CD4-positive, alpha-beta memory T cell (primary cell): ENCODE results near the gene CSF2. TPM values are rescaled to one million over a fixed set of nuclear protein-coding genes. Genes with fewer than 3 reads are reported as not detected.

Experiments
- CTCF ChIA-PET: fragments of 350-600 bp; sonication (Branson Sonifier 250); formaldehyde crosslinking; loops from one replicate; lab custom pipeline; 2021; ENCODE audit warnings: inconsistent platforms; ENCODE audit not compliant: partially characterized antibody; lab: Charles Lee
- POLR2A ChIA-PET: fragments of 350-600 bp; sonication (Branson Sonifier 250); formaldehyde crosslinking; loops from one replicate; lab custom pipeline; 2021; ENCODE audit not compliant: partially characterized antibody; lab: Charles Lee
- DNase-seq, 5 donors: peaks; one replicate each; pipeline versions ENCODE4 v3.0.0 to v3.0.0-alpha.2; 2020 to 2022; ENCODE audit warnings: mixed read lengths in 1 of 5
- H3K27ac ChIP-seq: one replicate; pipeline ENCODE4 v1.7.0; 2013; ENCODE audit warnings: low read depth, low read length
- H3K27me3 ChIP-seq: 2 replicates; pipeline ENCODE4 v1.7.0; 2013; ENCODE audit warnings: mild to moderate bottlenecking, low read length, moderate library complexity; ENCODE audit not compliant: insufficient read depth
- H3K36me3 ChIP-seq: 2 replicates; pipeline ENCODE4 v1.7.0; 2013; ENCODE audit warnings: mild to moderate bottlenecking, low read length, moderate library complexity; ENCODE audit not compliant: insufficient read depth
- H3K4me1 ChIP-seq: 2 replicates; pipeline ENCODE4 v1.7.0; 2013; ENCODE audit warnings: mild to moderate bottlenecking, low read length, moderate library complexity; ENCODE audit not compliant: insufficient read depth
- H3K4me3 ChIP-seq, 2 donors: one replicate each; pipeline ENCODE4 v1.7.0; 2013; ENCODE audit warnings: low read length in 2 of 2, mild to moderate bottlenecking in 1 of 2
- H3K9me3 ChIP-seq, 2 donors: one replicate each; pipeline ENCODE4 v1.7.0; 2013; ENCODE audit warnings: low read length in 2 of 2, control low read depth in 1 of 2; ENCODE audit not compliant: control insufficient read depth in 1 of 2
- H3K27ac Mint-ChIP-seq, 7 donors: one replicate each; pipeline ENCODE4 v1.8.0; 2020 to 2021; ENCODE audit warnings: mixed read lengths in 7 of 7, mild to moderate bottlenecking in 6 of 7, inconsistent platforms in 3 of 7, moderate library complexity in 3 of 7
- H3K27me3 Mint-ChIP-seq, 2 donors: one replicate each; pipeline ENCODE4 v1.8.0; 2020 to 2021; ENCODE audit warnings: mixed read lengths in 2 of 2
- H3K36me3 Mint-ChIP-seq, 2 donors: one replicate each; pipeline ENCODE4 v1.8.0; 2020 to 2021; ENCODE audit warnings: mixed read lengths in 2 of 2, inconsistent platforms in 1 of 2, mild to moderate bottlenecking in 1 of 2
- H3K4me1 Mint-ChIP-seq, 4 donors: one replicate each; pipeline ENCODE4 v1.8.0; 2020 to 2021; ENCODE audit warnings: mixed read lengths in 4 of 4, mild to moderate bottlenecking in 1 of 4
- H3K4me3 Mint-ChIP-seq, 8 donors: one replicate each; pipeline ENCODE4 v1.8.0; 2020 to 2021; ENCODE audit warnings: mixed read lengths in 8 of 8, mild to moderate bottlenecking in 7 of 8, moderate library complexity in 6 of 8, inconsistent platforms in 3 of 8
- H3K9me3 Mint-ChIP-seq, 8 donors: one replicate each; pipeline ENCODE4 v1.8.0; 2020 to 2021; ENCODE audit warnings: mixed read lengths in 8 of 8, mild to moderate bottlenecking in 5 of 8, inconsistent platforms in 3 of 8, moderate library complexity in 1 of 8
- intact Hi-C: fragments of 100-400 bp; cut with micrococcal nuclease; formaldehyde crosslinking; loops from one replicate; pipeline ENCODE4 v1.15.1; 2023
- polyA plus RNA-seq, 2 donors: library from polyadenylated mRNA; unstranded; fragments of 300-500 nt; fragmentation: Illumina TruSeq; gene quantifications; one replicate each; pipeline ENCODE4 v1.2.3, GENCODE V29; 2021
- total RNA-seq, 2 experiments: library from RNA; stranded (reverse); gene quantifications; one replicate each; pipeline ENCODE4 v1.2.3, GENCODE V29; 2021

CSF2 gene
- total and polyA plus RNA-seq, 4 experiments from 2014 or later = 0.77 TPM; not detected in 3

- H3K4me3 Mint-ChIP-seq = no peak overlapping the region
- no peaks in the 10 kb centered on the region for H3K36me3 ChIP-seq
- intact Hi-C loops = loop anchor here (10.0 kb wide), 1 partner anchor 317 kb away; no protein-coding TSS in a partner anchor
- H3K4me1 ChIP-seq = peaks cover 25% of the 10 kb centered on the region
- H3K4me1 Mint-ChIP-seq = peaks cover 13 to 57% (median 39%) of the 10 kb centered on the region in 4 donors
- H3K27me3 ChIP-seq = no peaks in the 10 kb centered on the region
- ChIA-PET CTCF (interaction anchor here (0.7 to 8.5 kb wide), 9 partner anchors 16 to 478 kb away, joined by 3 to 73 read pairs (median 3); no protein-coding TSS in a partner anchor), POLR2A (no interaction called here)
- H3K36me3 Mint-ChIP-seq = no peaks in the 10 kb centered on the region
- no peak overlapping the region for H3K27ac ChIP-seq
- DNase-seq = no peak
- peak overlapping the region in 3 of 7 donors; percentile 24 to 49 (median 46) for H3K27ac Mint-ChIP-seq
- H3K4me3 ChIP-seq = no peak overlapping the region
- H3K27me3 Mint-ChIP-seq = no peaks in the 10 kb centered on the region
- no peaks in the 10 kb centered on the region for H3K9me3 ChIP-seq
- H3K9me3 Mint-ChIP-seq = no peaks in the 10 kb centered on the region
These were observed 6.1 kb upstream of the CSF2 start for GRCh38 chr5:132067451-132067850.

GRCh38 chr5:132067941-132068808, 5.4 kb upstream of the CSF2 start:
- ChIA-PET POLR2A (no interaction called here), CTCF (interaction anchor here (1.1 to 8.5 kb wide), 4 partner anchors 15 to 170 kb away, joined by 3 to 73 read pairs (median 8); no protein-coding TSS in a partner anchor)
- no peaks in the 10 kb centered on the region for H3K9me3 Mint-ChIP-seq
- Histone ChIP-seq H3K9me3 (no peaks in the 10 kb centered on the region), H3K4me1 (peaks cover 28% of the 10 kb centered on the region), H3K4me3 (no peak overlapping the region), H3K36me3 (no peaks in the 10 kb centered on the region), H3K27me3 (no peaks in the 10 kb centered on the region), H3K27ac (no peak overlapping the region)
- no peak for DNase-seq
- H3K4me1 Mint-ChIP-seq = peaks cover 12 to 62% (median 41%) of the 10 kb centered on the region in 4 donors
- no peak overlapping the region for H3K4me3 Mint-ChIP-seq
- H3K36me3 Mint-ChIP-seq = no peaks in the 10 kb centered on the region
- no peak overlapping the region for H3K27ac Mint-ChIP-seq
- H3K27me3 Mint-ChIP-seq = no peaks in the 10 kb centered on the region
- intact Hi-C loops = loop anchor here (10.0 kb wide), 1 partner anchor 317 kb away; no protein-coding TSS in a partner anchor

DNA sequence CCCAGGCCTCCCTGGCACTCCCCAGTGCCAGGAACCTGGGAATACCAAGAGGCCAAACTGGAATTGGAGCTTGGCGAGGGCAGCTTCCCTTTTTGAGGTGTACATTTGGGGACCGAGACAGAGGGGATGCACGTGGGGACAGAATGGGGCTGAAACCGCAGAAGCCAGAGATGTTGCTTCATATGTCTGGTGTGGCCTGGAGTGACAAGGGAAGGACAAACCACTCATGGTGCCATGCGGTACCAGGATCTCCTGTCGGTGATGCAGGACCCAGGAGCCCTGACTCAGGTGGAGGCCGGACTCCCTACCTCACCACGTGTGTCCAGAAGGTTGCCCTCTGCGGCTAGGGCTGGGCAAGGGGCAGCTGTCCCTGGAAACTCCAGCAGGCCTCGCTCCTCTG, 4.0 kb upstream of the CSF2 start:
- no peaks in the 10 kb centered on the region for H3K36me3 ChIP-seq
- Mint-ChIP-seq H3K4me3 (no peak overlapping the region), H3K9me3 (no peaks in the 10 kb centered on the region), H3K36me3 (no peaks in the 10 kb centered on the region), H3K27ac (peak overlapping the region in 1 of 7 donors; percentile 46), H3K4me1 (peaks cover 10 to 64% (median 38%) of the 10 kb centered on the region in 4 donors), H3K27me3 (no peaks in the 10 kb centered on the region)
- H3K27ac ChIP-seq = no peak overlapping the region
- H3K27me3 ChIP-seq = no peaks in the 10 kb centered on the region
- no peaks in the 10 kb centered on the region for H3K9me3 ChIP-seq
- no peak for DNase-seq
- ChIA-PET POLR2A (interaction anchor here (1.2 kb wide), 1 partner anchor 28 kb away, joined by 3 read pairs; no protein-coding TSS in a partner anchor), CTCF (interaction anchor here (1.2 to 8.5 kb wide), 3 partner anchors 65 to 169 kb away, joined by 3 to 73 read pairs (median 13); no protein-coding TSS in a partner anchor)
- H3K4me1 ChIP-seq = peaks cover 30% of the 10 kb centered on the region
- H3K4me3 ChIP-seq = no peak overlapping the region
- intact Hi-C loops = loop anchor here (10.0 kb wide), 1 partner anchor 315 kb away; no protein-coding TSS in a partner anchor

- POLR2A ChIA-PET = interaction anchor here (1.2 kb wide), 1 partner anchor 28 kb away, joined by 3 read pairs; no protein-coding TSS in a partner anchor
- no peaks in the 10 kb centered on the region for H3K27me3 Mint-ChIP-seq
- Histone ChIP-seq H3K27ac (no peak overlapping the region), H3K27me3 (no peaks in the 10 kb centered on the region), H3K9me3 (no peaks in the 10 kb centered on the region), H3K4me1 (peaks cover 30% of the 10 kb centered on the region), H3K36me3 (no peaks in the 10 kb centered on the region), H3K4me3 (no peak overlapping the region)
- H3K27ac Mint-ChIP-seq = peak overlapping the region in 1 of 7 donors; percentile 22
- no peak for DNase-seq
- intact Hi-C loops = loop anchor here (10.0 kb wide), 1 partner anchor 315 kb away; no protein-coding TSS in a partner anchor
- H3K4me3 Mint-ChIP-seq = no peak overlapping the region
- peaks cover 11 to 64% (median 37%) of the 10 kb centered on the region in 4 donors for H3K4me1 Mint-ChIP-seq
- CTCF ChIA-PET = interaction anchor here (1.2 to 8.5 kb wide), 2 partner anchors 64 to 109 kb away, joined by 3 to 73 read pairs; no protein-coding TSS in a partner anchor
- no peaks in the 10 kb centered on the region for H3K9me3 Mint-ChIP-seq
- no peaks in the 10 kb centered on the region for H3K36me3 Mint-ChIP-seq
These were observed 3.6 kb upstream of the CSF2 start for GRCh38 chr5:132069994-132070393.

GRCh38 chr5:132070460-132071337, 2.9 kb upstream of the CSF2 start:
- H3K4me1 ChIP-seq = peaks cover 33% of the 10 kb centered on the region
- no peaks in the 10 kb centered on the region for H3K36me3 ChIP-seq
- H3K4me3 Mint-ChIP-seq = peak overlapping the region in 1 of 8 donors; percentile 25
- ChIA-PET POLR2A (interaction anchor here (1.4 kb wide), 1 partner anchor 28 kb away, joined by 3 read pairs; no protein-coding TSS in a partner anchor), CTCF (no interaction called here)
- no peaks in the 10 kb centered on the region for H3K9me3 ChIP-seq
- no peaks in the 10 kb centered on the region for H3K9me3 Mint-ChIP-seq
- H3K27ac ChIP-seq = no peak overlapping the region
- H3K4me3 ChIP-seq = no peak overlapping the region
- peaks cover 12 to 64% (median 37%) of the 10 kb centered on the region in 4 donors for H3K4me1 Mint-ChIP-seq
- no peaks in the 10 kb centered on the region for H3K27me3 ChIP-seq
- H3K27ac Mint-ChIP-seq = peak overlapping the region in 4 of 7 donors; percentile 1 to 29 (median 18)
- H3K36me3 Mint-ChIP-seq = no peaks in the 10 kb centered on the region
- intact Hi-C loops = no loop called here
- no peaks in the 10 kb centered on the region for H3K27me3 Mint-ChIP-seq
- DNase-seq = no peak

DNA sequence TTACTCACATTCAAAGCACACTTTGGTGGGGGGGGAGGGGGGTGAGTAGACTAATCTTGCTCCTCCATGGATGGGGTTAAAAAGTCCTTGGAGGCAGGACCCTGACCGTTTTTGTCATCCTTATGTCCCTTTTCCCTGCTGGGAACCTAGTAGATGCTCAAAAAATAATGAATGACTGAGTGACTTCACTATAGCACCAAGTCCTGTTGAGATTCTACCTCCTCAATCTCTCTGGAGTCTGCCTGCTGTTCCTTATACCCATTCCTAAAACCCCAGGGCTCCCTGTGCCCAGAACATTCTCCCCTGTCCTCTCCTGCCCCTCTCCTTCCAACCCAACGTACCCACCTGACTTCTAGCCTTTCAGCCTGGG, 2.3 kb upstream of the CSF2 start:
- Histone ChIP-seq H3K4me1 (peaks cover 38% of the 10 kb centered on the region), H3K27me3 (no peaks in the 10 kb centered on the region), H3K27ac (no peak overlapping the region), H3K9me3 (no peaks in the 10 kb centered on the region), H3K36me3 (no peaks in the 10 kb centered on the region), H3K4me3 (no peak overlapping the region)
- H3K27ac Mint-ChIP-seq = peak overlapping the region in 4 of 7 donors; percentile 1 to 74 (median 44)
- intact Hi-C loops = no loop called here
- H3K9me3 Mint-ChIP-seq = no peaks in the 10 kb centered on the region
- ChIA-PET CTCF (interaction anchor here (3.3 kb wide), 1 partner anchor 9 kb away, joined by 14 read pairs; no protein-coding TSS in a partner anchor), POLR2A (interaction anchor here (1.4 kb wide), 1 partner anchor 27 kb away, joined by 3 read pairs; no protein-coding TSS in a partner anchor)
- no peaks in the 10 kb centered on the region for H3K27me3 Mint-ChIP-seq
- no peak for DNase-seq
- H3K4me1 Mint-ChIP-seq = peaks cover 15 to 70% (median 37%) of the 10 kb centered on the region in 4 donors
- no peaks in the 10 kb centered on the region for H3K36me3 Mint-ChIP-seq
- H3K4me3 Mint-ChIP-seq = no peak overlapping the region
